Caco-2 (cell line): ENCODE measurements around the gene SH3BP1. TPM values are rescaled to one million over a fixed set of nuclear protein-coding genes. Genes with fewer than 3 reads are reported as not detected.
"Not testable (repeated sequence)": the region's sequence is repeated elsewhere in the genome, so short reads cannot be mapped to it uniquely, and the experiment has no call there.

Experiments
- BruUV-seq: library from RNA; stranded (reverse); fragments of 400-500 nt; replicated peaks from 2 replicates; lab custom pipeline; 2021; lab: Mats Ljungman, UMichigan
- CTCF ChIA-PET: fragments of 300-600 bp; sonication (Branson Sonifier 250); formaldehyde crosslinking; loops from one replicate; lab custom pipeline; 2022; ENCODE audit warnings: antibody characterized with exemption; lab: Charles Lee
- POLR2A ChIA-PET: fragments of 300-600 bp; sonication (Branson Sonifier 250); formaldehyde crosslinking; loops from one replicate; lab custom pipeline; 2022; ENCODE audit warnings: antibody characterized with exemption; lab: Charles Lee
- DNase-seq, 2 experiments: peaks; one replicate each; pipeline versions ENCODE4 v3.0.0 to v3.0.0-alpha.2; 2020 to 2022
- H3K27me3 ChIP-seq: replicated peaks from 2 replicates; pipeline ENCODE4 v1.6.0; 2011; ENCODE audit warnings: low read length; ENCODE audit not compliant: control insufficient read depth, insufficient read depth
- H3K36me3 ChIP-seq: 2 replicates; pipeline ENCODE4 v1.5.1; 2011; ENCODE audit warnings: low read length; ENCODE audit not compliant: control insufficient read depth, insufficient read depth
- H3K4me1 ChIP-seq: fragments of 250-450 bp; sonication (Bioruptor Pico); 2 replicates; pipeline ENCODE4 v1.5.1; 2020; ENCODE audit warnings: mild to moderate bottlenecking
- H3K4me3 ChIP-seq: 2 replicates; pipeline ENCODE4 v1.5.1; 2011; ENCODE audit warnings: low read depth, mild to moderate bottlenecking, control low read depth, low read length
- H3K9me3 ChIP-seq: fragments of 250-450 bp; sonication (Bioruptor Pico); 2 replicates; pipeline ENCODE4 v1.5.1; 2020; ENCODE audit warnings: mild to moderate bottlenecking, moderate library complexity
- H3K27ac Mint-ChIP-seq: one replicate; pipeline ENCODE4 v1.8.0; 2022; ENCODE audit warnings: mixed read lengths; ENCODE audit not compliant: unreplicated experiment
- H3K27me3 Mint-ChIP-seq: one replicate; pipeline ENCODE4 v1.8.0; 2022; ENCODE audit warnings: mixed read lengths; ENCODE audit not compliant: insufficient read depth, unreplicated experiment
- H3K36me3 Mint-ChIP-seq: one replicate; pipeline ENCODE4 v1.8.0; 2022; ENCODE audit warnings: mild to moderate bottlenecking, mixed read lengths; ENCODE audit not compliant: insufficient read depth, unreplicated experiment
- H3K4me1 Mint-ChIP-seq: one replicate; pipeline ENCODE4 v1.8.0; 2022; ENCODE audit warnings: low read depth, mixed read lengths; ENCODE audit not compliant: unreplicated experiment
- H3K4me3 Mint-ChIP-seq: one replicate; pipeline ENCODE4 v1.8.0; 2022; ENCODE audit warnings: mild to moderate bottlenecking, moderate library complexity, mixed read lengths; ENCODE audit not compliant: unreplicated experiment
- H3K9me3 Mint-ChIP-seq: one replicate; pipeline ENCODE4 v1.8.0; 2022; ENCODE audit warnings: mixed read lengths; ENCODE audit not compliant: unreplicated experiment
- intact Hi-C: fragments of 100-400 bp; cut with micrococcal nuclease; formaldehyde crosslinking; loops from one replicate; pipeline ENCODE4 v1.10.0; 2022; ENCODE audit not compliant: unreplicated experiment
- total RNA-seq: library from RNA; stranded (reverse); gene quantifications from 2 replicates; pipeline ENCODE4 v1.2.3, GENCODE V29; 2022
- TF ChIP-seq, protein P1 (sequence below), 2 experiments: fragments of 200-600 bp in 1 of 2; IDR thresholded peaks; 1 replicate in 1 of 2; 2 replicates in 1 of 2; pipeline versions ENCODE4 v1.5.1 to v1.8.0; 2011 to 2022; ENCODE audit warnings: antibody characterized with exemption in 1 of 2, control low read depth in 1 of 2, inconsistent platforms in 1 of 2, low read depth in 1 of 2, low read length in 1 of 2, mild to moderate bottlenecking in 1 of 2, moderate library complexity in 1 of 2; ENCODE audit not compliant: insufficient read depth in 1 of 2, severe bottlenecking in 1 of 2, unreplicated experiment in 1 of 2

Gene SH3BP1
- total RNA-seq, 1 experiment from 2014 or later: 19.8 TPM

- intact Hi-C loops: loop anchor here (2.0 to 10.0 kb wide), 4 partner anchors 32 to 76 kb away; partner anchors contain the start of gene NOL12
- DNase-seq: peak; percentile 94
- H3K4me3 Mint-ChIP-seq: peak within 1 kb of the TSS; percentile 87
Observed at GRCh38 chr22:37608477-37609239, 30.8 kb upstream of the SH3BP1 start, which contains the start of gene GGA1. TSS of gene GGA1 (plus strand) at chr22:37608834. CDS start at chr22:37608861, 27 bp downstream.

GRCh38 chr22:37609240-37610152 is 30.0 kb upstream of the SH3BP1 start:
- Histone ChIP-seq H3K36me3 (no peaks in the 10 kb centered on the region; the same call in 1 of the 2 replicates), H3K4me3 (peak overlapping the region; percentile 75), H3K27me3 (no peaks in the 10 kb centered on the region), H3K4me1 (peaks cover 12% of the 10 kb centered on the region), H3K9me3 (no peaks in the 10 kb centered on the region)
- DNase-seq: no peak
- Mint-ChIP-seq H3K36me3 (peaks cover 17% of the 10 kb centered on the region), H3K9me3 (no peaks in the 10 kb centered on the region), H3K4me3 (peak overlapping the region; percentile 87), H3K4me1 (peaks cover 6% of the 10 kb centered on the region), H3K27me3 (no peaks in the 10 kb centered on the region), H3K27ac (peak overlapping the region; percentile 95)
- CTCF ChIA-PET: interaction anchor here (0.9 to 2.1 kb wide), 4 partner anchors 24 to 42 kb away, joined by 3 to 10 read pairs (median 6); no protein-coding TSS in a partner anchor
- TSS peak; percentile 18 for BruUV-seq
- TF ChIP-seq, protein P1, sequence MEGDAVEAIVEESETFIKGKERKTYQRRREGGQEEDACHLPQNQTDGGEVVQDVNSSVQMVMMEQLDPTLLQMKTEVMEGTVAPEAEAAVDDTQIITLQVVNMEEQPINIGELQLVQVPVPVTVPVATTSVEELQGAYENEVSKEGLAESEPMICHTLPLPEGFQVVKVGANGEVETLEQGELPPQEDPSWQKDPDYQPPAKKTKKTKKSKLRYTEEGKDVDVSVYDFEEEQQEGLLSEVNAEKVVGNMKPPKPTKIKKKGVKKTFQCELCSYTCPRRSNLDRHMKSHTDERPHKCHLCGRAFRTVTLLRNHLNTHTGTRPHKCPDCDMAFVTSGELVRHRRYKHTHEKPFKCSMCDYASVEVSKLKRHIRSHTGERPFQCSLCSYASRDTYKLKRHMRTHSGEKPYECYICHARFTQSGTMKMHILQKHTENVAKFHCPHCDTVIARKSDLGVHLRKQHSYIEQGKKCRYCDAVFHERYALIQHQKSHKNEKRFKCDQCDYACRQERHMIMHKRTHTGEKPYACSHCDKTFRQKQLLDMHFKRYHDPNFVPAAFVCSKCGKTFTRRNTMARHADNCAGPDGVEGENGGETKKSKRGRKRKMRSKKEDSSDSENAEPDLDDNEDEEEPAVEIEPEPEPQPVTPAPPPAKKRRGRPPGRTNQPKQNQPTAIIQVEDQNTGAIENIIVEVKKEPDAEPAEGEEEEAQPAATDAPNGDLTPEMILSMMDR (IDR thresholded peaks at IDR 0.05; ENCODE audit: insufficient read depth in 1 of 2, low read depth in 1 of 2, low read length in 1 of 2, severe bottlenecking in 1 of 2, unreplicated experiment in 1 of 2): no peak
- intact Hi-C loops: loop anchor here (2.0 to 10.0 kb wide), 4 partner anchors 31 to 75 kb away; partner anchors contain the start of gene NOL12
- POLR2A ChIA-PET: interaction anchor here (0.9 to 2.1 kb wide), 3 partner anchors 17 to 198 kb away, joined by 4 to 22 read pairs (median 17); partner anchors contain the start of genes GCAT and PDXP

More at GRCh38 chr22:37608477-37609239, 30.8 kb upstream of the SH3BP1 start, which contains the start of gene GGA1:
- Mint-ChIP-seq H3K27me3 (no peaks in the 10 kb centered on the region), H3K4me1 (peaks cover 6% of the 10 kb centered on the region), H3K9me3 (no peaks in the 10 kb centered on the region), H3K27ac (peak within 1 kb of the TSS; percentile 95), H3K36me3 (peaks cover 17% of the 10 kb centered on the region)
- Histone ChIP-seq H3K9me3 (no peaks in the 10 kb centered on the region), H3K27me3 (no peaks in the 10 kb centered on the region), H3K36me3 (no peaks in the 10 kb centered on the region; the same call in 1 of the 2 replicates), H3K4me1 (peaks cover 12% of the 10 kb centered on the region), H3K4me3 (peak within 1 kb of the TSS; percentile 75)
- TF ChIP-seq, protein P1 (IDR thresholded peaks at IDR 0.05; ENCODE audit: insufficient read depth in 1 of 2, low read depth in 1 of 2, low read length in 1 of 2, severe bottlenecking in 1 of 2, unreplicated experiment in 1 of 2): no peak
- ChIA-PET CTCF (interaction anchor here (0.7 to 2.8 kb wide), 14 partner anchors 8 to 143 kb away, joined by 3 to 31 read pairs (median 8); partner anchors contain the start of genes NOL12 and PDXP), POLR2A (interaction anchor here (0.6 to 2.1 kb wide), 10 partner anchors 9 to 235 kb away, joined by 3 to 22 read pairs (median 4); partner anchors contain the start of genes ANKRD54, CDC42EP1, GCAT and LGALS2)
- no TSS peak for BruUV-seq

DNA sequence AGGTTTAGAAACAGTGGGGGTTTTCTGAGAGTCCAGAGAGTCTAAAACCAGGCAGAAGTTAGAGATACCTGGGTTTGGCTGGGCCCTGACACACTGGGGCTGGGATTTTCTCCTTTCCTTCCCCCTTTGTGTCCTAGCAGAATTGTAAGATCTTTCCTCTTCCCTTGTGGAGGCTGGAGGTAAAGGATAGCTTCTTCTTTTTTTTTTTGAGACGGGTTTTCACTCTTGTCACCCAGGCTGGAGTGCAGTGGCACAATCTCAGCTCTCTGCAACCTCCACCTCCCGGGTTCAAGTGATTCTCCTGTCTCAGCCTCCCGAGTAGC is 29.4 kb upstream of the SH3BP1 start:
- H3K4me1 ChIP-seq: peaks cover 12% of the 10 kb centered on the region
- DNase-seq, H3K9me3 Mint-ChIP-seq, POLR2A ChIA-PET, intact Hi-C loops, H3K27me3 ChIP-seq, H3K4me1 Mint-ChIP-seq, H3K4me3 ChIP-seq, H3K9me3 ChIP-seq, BruUV-seq, H3K27me3 Mint-ChIP-seq, CTCF ChIA-PET, H3K36me3 ChIP-seq: not testable (repeated sequence)
- H3K4me3 Mint-ChIP-seq: peak overlapping the region; percentile 87
- H3K36me3 Mint-ChIP-seq: peaks cover 17% of the 10 kb centered on the region
- peak overlapping the region; percentile 95 for H3K27ac Mint-ChIP-seq
